Mesenteric fat pad (tissue), 1 donor: Measurements from ENCODE around the gene ZNF606. TPM values are rescaled to one million over a fixed set of nuclear protein-coding genes. Genes with fewer than 3 reads are reported as not detected.

Experiments used
- DNase-seq: peaks from one replicate; pipeline ENCODE4 v3.0.0-alpha.2; 2020; ENCODE audit warnings: low spot score
- long read RNA-seq: library from polyadenylated mRNA; unstranded; transcript quantifications from one replicate; pipeline ENCODE4 v2.0.0, GENCODE V29; 2020
- total RNA-seq: library from RNA; stranded (reverse); fragmentation: NEBNext Ultra II Directional; extraction: Animal tissue kit (Norgen Biotek cat#: 25700); gene quantifications from one replicate; pipeline ENCODE4 v1.2.1, GENCODE V29; 2021
- donor health status: DM: yes; HTN: yes; CAD: no.

ZNF606 gene
- 7.9 TPM for total RNA-seq
- long read RNA-seq, full-length matches to known transcripts, result 6 of 15 reads
- long read RNA-seq, partial matches to known transcripts, result 1 of 15 reads
- long read RNA-seq, other reads (novel, unspliced or antisense), result 8 of 15 reads

GRCh38 chr19:58002384-58003173 is at the start of gene ZNF606:
TSS of gene ZNF606 (minus strand) at chr19:58002820. CDS start at chr19:58001319, 1,501 bp downstream.
- peak; percentile 96 for DNase-seq

GRCh38 chr19:58052256-58052655 is 49.6 kb upstream of the ZNF606 start:
- no peak for DNase-seq

GRCh38 chr19:58047672-58048071 is 45.1 kb upstream of the ZNF606 start:
- DNase-seq, result no peak

GRCh38 chr19:58046856-58047255 is 44.2 kb upstream of the ZNF606 start:
- no peak for DNase-seq

GRCh38 chr19:58045411-58046050 is 42.9 kb upstream of the ZNF606 start:
- no peak for DNase-seq

GRCh38 chr19:58044886-58045285 is 42.3 kb upstream of the ZNF606 start:
- DNase-seq, result no peak

GRCh38 chr19:58044391-58044790 is 41.8 kb upstream of the ZNF606 start:
- no peak for DNase-seq

GRCh38 chr19:58042495-58043340 is 40.1 kb upstream of the ZNF606 start:
- DNase-seq, result no peak

GRCh38 chr19:58040751-58041525 is 38.3 kb upstream of the ZNF606 start:
- no peak for DNase-seq

GRCh38 chr19:58038688-58039204 is 36.1 kb upstream of the ZNF606 start:
- no peak for DNase-seq

GRCh38 chr19:58037927-58038687 is 35.5 kb upstream of the ZNF606 start:
- DNase-seq, result no peak

- DNase-seq, result no peak
Measured at GRCh38 chr19:58035863-58036262, 33.2 kb upstream of the ZNF606 start.

GRCh38 chr19:58034477-58034793 is 31.8 kb upstream of the ZNF606 start:
- DNase-seq, result no peak

- peak; percentile 94 for DNase-seq
Measured at GRCh38 chr19:58033741-58034476, 31.3 kb upstream of the ZNF606 start, which contains the start of gene ZSCAN1. TSS of gene ZSCAN1 (plus strand) at chr19:58034025. CDS start at chr19:58037837, 3,812 bp downstream.

GRCh38 chr19:58024661-58025060 is 22.0 kb upstream of the ZNF606 start:
- no peak for DNase-seq

GRCh38 chr19:58022283-58022660 is 19.7 kb upstream of the ZNF606 start:
- no peak for DNase-seq

- no peak for DNase-seq
Measured at GRCh38 chr19:58021541-58022282, 19.1 kb upstream of the ZNF606 start.

- no peak for DNase-seq
Measured at GRCh38 chr19:58020129-58020528, 17.5 kb upstream of the ZNF606 start.
